ENCODE data around the gene PLAAT2.
"Not testable (repeated sequence)": the region's sequence is repeated elsewhere in the genome, so short reads cannot be mapped to it uniquely, and the experiment has no call there.

PLAAT2 gene

DNA sequence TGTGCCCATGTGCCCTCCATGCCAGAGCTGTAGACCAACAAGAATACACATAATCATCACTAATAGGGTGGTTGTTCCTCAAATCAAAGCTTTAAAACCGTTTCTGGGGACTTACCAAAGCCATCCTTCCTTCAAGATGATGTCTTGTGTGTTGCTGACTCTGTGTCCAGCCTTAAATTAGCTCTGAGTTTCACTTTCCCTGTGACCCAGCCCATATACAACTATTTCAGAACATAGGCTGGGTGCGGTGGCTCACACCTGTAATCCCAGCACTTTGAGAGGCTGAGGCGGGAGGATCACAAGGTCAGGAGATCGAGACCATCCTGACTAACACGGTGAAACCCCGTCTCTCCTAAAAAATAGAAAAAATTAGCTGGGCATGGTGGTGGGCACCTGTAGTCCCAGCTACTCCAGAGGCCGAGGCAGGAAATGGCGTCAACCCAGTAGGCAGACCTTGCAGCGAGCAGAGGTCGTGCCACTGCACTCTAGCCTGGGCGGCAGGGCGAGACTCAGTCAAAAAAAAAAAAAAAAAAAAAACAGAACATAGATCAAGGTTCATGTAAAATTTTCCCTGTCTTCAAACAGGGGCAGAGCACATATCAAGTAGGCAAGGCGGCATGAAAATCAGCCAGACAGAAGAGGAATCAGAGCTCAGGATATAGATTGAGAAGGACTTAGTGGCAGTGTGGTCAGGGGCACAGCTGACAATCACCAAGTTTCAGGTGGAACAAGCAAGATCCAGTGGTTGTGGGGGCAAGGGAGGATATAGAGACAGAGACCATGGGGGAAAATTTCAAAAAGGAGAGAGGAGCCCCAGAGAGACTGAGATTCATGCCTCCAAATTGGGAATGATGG lies at the start of gene PLAAT2:
Gene PLAAT2 (minus strand): TSS at position 179 of the 855 bp plus-strand sequence. CDS start 55 bp downstream, at position 124.
- in situ Hi-C loops (cut with MboI; ENCODE audit: low sequenced_read_pairs), result no loop called here

DNA sequence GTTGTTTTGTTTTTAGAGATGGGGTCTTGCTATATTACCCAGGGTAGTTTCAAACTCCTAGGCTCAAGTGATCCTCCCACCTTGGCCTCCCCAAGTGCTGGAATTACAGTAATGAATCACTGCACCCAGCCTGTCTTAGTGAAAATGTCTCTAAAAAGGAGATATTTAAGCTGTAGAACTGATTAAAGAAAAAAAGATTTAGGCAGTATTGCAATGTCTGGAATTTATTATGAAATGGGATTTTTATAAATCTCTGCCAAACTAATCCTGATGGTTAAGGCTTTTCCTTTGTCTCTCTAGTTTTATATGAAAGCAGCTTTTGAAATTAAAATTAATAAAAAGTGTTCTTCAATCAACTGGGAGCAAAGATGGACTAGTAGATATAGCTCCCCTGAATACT lies 49.0 kb upstream of the PLAAT2 start:
- in situ Hi-C loops (cut with MboI; ENCODE audit: low sequenced_read_pairs), result no loop called here

DNA sequence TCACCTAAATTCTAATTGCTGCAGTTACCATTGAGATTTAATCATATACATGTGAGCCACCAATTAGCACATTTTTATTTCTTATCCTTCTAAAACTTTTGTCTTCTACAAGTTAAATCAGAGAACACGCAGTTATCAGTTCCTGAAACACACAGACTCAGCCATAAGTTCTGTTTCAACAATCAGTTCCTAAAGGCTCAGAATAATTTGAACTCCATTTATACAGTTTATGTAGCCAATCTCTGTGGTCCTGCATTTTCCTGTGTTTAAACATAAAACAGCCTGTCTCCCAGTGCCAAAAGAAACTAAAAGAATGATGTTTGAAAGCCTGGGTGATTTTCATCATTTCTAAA lies 48.2 kb upstream of the PLAAT2 start:
- in situ Hi-C loops (cut with MboI; ENCODE audit: low sequenced_read_pairs), result no loop called here

DNA sequence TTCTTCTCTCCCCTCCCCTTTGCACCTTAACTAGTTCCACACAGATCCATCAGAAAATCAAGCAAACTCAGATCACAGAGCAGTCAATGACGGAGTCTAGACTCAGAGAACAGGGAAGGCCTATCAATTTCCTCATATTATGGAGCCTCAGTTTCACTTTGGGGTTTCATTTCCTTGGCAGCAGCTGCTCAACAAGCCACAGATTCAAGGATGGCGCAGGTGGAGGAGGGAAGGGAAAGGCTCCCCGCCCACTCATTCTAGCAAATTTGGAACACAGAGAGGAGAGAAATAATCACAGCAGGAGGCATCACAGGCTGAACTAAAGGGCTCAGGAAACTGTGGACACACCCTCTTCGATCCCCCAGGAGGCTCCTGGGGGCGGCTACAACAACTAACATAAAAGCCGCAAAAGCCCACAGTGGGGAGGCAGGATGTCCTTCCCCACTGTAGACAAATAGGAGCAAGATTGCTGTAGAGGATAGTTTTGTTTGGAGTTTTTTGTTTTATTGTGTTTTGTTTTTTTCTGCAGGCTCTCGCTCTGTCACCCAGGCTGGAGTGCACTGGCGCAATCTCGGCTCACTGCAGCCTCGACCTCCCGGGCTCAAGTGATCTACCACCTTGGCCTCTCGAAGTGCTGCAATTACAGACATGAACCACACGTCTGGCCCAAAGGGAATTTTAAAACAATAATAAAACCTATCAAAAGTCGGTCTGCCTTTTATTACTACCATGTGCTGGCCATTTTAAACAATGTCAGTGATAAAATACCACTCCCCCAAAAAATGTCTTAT lies 47.6 kb upstream of the PLAAT2 start:
- in situ Hi-C loops (cut with MboI; ENCODE audit: low sequenced_read_pairs), result no loop called here

DNA sequence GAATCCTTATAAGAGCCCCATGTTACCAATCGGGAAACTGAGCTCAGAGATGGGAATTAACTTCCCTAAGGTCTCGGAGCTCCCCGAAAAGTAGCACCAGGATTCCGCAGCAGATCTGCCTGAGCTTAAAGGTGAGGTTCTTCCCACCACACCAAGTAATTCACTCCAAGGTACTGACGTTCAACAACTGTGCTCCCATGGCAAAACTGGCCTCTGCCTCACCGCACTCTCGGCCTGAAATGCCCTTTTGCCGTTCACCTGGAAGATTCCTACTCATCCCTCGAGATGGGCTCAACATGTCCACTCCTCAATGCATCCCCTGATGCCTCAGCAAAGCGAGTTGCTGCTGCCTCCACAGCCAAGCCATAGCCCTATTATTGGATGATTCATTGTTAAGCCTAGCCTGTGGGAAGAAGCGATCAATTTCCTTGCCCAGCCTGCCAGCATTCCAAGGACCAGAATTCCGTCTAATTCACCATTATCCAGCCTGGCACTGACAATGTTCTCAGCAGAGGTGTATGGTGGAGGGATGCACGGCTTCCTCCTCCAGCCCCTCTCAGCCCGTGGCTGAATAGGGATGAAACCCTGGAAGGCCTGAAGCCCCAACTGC lies 46.9 kb upstream of the PLAAT2 start:
- in situ Hi-C loops (cut with MboI; ENCODE audit: low sequenced_read_pairs), result no loop called here

DNA sequence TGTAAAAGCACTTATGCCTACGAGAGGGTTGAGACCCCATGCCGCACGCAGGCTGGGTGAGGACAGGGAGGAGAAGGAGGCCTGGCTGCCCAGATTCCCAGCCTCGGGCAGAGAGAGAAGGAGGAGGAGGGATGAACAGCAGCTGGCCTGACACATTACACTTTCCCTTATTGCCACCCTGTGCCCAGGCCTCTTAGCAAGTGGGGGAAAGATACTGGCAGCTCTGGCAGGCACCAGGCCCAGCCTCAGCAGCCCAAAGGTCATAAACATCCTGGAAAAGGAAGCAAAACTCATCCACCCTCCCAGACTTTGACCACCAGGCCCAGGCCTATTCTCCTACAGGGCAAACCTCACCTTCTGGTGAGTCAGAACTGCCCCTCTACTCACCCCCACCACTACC lies 46.4 kb upstream of the PLAAT2 start:
- in situ Hi-C loops (cut with MboI; ENCODE audit: low sequenced_read_pairs), result no loop called here

DNA sequence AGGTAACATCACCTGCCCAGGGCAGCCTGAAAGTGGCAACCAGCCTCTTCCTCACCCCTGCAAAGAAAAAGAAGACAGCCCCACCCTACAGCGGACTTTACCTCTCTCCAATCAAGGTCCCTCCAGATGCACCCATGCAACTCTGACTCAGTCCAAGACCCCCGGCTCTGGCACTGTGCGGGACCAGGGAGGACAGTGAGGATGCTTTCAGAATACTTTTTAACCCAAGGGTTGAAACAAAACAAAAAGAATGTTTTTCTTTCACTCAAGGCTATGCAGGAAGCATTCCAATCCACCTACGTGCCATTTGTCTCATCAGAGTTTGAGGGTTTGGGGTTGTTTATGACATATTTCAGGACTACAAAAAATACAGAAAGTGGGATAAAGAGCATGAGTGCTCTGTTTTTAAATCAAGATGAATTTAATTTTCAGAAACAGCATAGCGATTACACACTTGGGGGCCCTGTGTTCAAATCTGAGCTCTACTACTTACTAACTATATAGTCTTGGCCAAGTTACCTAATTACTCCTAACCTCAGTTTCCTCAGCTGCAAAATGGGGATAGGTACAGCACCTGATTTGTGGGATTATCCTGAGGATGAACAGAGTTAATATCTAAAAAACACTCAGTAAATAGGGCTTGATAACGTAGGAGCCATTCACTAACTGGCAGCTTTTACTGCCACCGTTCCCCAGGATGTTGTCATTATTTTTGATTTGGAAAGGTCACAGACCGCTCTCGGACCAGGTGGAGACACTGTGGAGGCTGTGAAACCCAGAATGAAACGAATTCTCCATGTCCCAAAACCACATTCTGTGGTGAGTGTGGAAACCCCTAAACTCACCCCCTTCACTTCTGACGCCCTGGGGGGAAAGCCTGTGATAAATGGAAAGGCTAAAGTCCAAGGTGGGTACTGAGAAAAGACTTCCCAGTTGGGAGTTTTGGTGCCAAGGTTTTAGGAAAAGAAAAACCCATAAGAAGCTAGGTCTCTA lies 45.5 kb upstream of the PLAAT2 start:
- in situ Hi-C loops (cut with MboI; ENCODE audit: low sequenced_read_pairs), result no loop called here

DNA sequence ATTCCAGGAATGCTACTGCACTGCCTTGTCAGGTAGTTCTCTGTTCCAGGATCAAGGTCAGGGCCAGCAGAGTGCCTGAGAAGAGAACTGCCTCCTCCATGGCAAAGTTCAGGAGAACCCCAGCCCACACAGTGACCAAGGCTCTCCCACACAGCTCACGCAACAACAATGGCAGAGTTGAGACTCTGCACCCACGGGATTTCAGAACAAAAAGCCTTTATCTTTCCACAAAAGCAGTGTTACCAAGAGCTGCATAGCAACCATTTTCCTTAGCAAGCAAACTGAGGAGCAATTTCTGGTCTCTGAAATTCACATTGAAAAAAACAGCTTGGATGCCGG lies 40.0 kb upstream of the PLAAT2 start:
- in situ Hi-C loops (cut with MboI; ENCODE audit: low sequenced_read_pairs), result no loop called here

DNA sequence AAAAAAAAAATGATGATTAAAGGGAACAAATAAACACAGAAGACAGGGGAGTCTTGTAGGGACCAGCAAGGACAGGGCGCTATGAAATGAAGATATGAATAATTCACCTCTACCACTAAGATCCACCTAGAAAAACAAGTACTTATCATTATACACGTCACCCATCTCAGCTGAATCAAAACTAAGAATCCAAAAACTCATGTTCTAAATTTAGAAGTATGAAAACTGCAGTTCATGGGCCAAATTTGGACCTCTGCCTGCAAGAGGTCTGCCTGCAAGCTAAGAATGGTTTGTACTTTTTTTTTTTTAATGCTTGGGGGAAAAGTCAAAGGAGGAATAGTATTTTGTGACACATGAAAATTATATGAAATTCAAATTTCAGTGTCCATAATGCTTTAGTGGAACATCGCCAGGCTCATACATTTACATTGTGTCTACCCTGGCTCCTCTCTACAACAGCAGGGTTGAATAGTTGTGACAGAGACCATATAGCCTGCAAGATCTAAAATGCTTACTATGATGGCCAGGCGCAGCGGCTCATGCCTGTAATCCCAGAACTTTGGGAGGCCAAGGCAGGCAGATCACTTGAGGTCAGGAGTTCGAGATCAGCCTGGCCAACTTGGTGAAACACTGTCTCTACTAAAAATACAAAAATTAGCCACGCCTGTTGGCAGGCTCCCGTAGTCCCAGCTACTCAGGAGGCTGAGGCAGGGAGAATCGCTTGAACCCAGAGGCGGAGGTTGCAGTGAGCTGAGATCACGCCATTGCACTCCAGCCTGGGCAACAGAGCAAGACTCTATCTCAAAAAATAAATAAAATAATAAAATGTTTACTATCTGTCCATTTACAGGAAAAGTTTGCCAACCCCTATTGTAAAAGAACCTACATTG lies 39.4 kb upstream of the PLAAT2 start:
- in situ Hi-C loops (cut with MboI; ENCODE audit: low sequenced_read_pairs), result not testable (repeated sequence)

DNA sequence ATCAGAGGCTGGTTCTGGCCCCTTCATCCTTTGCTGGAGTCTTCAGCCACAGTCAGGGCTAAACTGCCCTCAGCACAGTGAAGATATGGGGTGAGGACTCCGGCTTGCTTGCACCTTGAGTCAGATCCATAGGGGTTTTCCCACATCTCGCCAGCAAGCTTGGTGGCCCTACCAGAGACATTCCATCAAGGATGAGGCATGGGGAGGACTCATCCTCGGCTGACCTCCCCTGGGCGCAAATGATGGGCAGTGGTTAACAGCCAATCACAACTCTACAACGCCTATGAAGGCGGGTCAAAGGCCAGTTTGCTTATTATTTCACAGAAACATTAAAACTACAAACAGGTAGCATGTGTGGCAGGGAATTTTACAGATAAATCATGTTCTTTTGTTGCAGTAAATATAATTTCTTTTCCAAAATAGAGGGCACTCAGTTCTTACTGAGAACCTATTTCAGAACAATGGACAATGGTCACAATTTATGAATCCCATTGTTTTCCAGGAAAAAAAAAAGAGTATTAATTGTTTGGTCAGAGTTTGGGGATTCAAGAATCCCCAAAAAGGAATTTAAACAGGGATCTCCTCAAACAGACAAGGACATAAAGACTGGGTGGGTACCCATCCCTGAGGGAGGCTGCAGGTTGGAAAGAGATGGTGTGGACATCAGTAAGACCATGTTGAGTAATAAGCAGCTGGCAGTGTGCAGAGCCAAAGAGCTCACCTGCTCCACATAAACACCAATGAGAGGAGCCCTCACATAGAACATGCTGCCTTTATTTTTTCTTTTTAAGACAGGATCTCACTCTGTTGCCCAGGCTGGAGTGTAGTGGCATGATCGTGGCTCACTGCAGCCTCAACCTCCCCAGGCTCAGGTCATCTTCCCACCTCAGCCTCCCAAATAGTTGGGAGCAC lies 36.3 kb upstream of the PLAAT2 start:
- in situ Hi-C loops (cut with MboI; ENCODE audit: low sequenced_read_pairs), result no loop called here

DNA sequence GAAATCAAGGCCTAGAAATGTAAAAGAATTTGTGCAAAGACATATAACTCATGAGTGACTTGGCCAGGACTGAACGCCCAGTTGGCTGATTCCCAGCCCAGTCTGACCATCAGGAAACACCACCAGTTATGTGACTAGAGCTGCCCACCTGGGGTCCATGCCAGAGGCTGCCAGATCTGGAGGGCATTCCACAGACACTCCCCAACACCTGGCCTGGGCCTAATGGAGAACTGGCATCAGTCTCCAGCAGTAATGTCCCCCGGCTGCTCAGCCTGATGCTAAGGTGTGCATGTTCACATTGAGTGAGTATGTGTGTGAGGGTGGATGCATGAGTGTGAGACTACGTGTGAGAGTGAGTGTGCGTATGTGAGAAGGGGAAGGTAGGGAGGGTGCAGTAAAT lies 35.4 kb upstream of the PLAAT2 start:
- in situ Hi-C loops (cut with MboI; ENCODE audit: low sequenced_read_pairs), result no loop called here

DNA sequence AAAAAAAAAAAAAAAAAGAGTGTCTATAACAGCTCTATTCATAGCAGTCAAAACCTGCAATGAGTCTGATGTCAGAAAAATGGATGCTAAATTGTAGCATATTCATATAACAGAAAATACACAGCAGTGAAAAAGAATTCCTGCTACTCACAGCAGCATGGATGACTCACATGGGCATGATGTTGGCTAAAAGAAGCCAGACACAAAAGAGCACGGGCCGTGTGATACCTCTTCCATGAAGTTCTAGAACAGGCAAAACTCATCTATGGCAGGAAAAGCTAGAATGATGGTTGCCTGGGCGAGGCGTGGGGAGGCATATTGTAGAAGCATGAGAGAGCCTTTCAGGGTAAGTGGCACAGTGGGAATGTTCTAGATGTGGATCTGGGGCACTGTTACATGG lies 32.1 kb upstream of the PLAAT2 start:
- in situ Hi-C loops (cut with MboI; ENCODE audit: low sequenced_read_pairs), result no loop called here

DNA sequence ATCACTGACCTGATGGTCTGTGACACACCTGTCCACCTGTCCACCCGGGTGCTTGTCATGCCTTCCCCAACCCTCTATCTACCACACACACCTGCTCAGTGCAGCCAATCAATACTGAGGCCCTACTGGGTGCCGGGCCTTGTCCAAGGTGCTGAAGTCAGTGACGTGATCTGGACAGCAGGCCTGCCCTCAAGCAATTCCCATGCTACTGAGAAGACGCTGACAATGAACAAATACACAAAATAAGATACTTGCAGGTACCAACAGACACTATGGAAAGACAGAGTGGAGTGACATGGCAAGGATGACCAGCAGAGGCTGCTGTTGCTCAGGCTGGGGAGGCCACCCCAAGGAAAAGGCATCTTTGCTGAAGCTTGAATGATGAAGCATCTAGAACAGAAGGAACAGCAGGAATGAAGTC lies 29.8 kb upstream of the PLAAT2 start:
- in situ Hi-C loops (cut with MboI; ENCODE audit: low sequenced_read_pairs), result no loop called here

DNA sequence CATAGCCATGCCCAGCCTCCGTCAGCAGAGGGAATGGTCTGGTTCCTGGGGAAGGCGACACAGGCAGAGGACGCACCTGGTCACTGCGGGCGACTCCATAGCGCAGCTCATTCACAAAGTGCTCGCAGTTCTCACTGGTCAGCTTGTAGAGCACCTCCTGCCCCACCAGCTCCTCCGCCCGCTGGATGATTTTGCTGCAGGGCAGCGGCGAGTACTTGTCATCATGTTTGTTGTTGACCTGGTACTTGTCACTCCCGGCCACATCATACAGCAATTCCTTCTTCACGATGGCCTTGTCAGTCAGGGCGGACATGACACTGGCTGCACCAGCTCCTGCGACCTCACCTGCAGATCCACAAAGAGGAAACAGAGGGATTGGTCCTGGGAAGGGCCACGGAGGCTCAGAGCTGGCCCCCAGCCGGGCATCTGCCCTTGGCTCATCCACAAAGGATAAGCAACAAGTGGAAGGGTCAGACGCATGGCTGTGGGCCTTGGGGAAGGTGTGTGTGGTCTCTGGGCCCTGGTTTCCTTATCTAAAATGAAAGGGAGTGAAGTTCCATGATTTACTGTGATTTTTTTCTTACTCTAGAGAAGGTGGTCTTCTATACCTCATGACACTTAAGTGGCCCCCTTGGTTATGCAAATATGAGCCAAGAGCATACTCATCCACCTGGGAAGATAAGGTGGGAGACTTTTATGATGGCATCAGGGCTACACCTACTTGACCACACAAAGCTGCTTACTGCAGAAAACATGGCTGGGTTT lies 27.0 kb upstream of the PLAAT2 start:
- in situ Hi-C loops (cut with MboI; ENCODE audit: low sequenced_read_pairs), result no loop called here

DNA sequence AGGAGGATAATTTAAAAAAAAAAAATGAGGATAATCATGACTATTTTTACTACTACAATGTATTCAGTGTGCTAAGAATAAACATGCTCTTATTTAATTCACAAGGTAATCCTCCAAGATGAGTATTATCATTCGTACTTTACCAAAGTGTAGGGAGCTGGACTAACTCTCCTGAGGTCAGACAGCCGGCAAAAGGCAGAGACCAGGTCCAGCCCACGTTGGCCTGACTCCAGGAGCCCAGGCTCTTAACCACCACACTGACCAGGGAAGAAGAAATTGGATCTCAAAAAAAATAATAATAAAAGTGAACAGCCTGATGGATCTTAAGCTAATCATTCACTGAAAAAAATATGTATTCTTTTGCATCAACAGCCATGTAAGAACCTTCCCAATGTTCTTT lies 25.8 kb upstream of the PLAAT2 start:
- in situ Hi-C loops (cut with MboI; ENCODE audit: low sequenced_read_pairs), result no loop called here

DNA sequence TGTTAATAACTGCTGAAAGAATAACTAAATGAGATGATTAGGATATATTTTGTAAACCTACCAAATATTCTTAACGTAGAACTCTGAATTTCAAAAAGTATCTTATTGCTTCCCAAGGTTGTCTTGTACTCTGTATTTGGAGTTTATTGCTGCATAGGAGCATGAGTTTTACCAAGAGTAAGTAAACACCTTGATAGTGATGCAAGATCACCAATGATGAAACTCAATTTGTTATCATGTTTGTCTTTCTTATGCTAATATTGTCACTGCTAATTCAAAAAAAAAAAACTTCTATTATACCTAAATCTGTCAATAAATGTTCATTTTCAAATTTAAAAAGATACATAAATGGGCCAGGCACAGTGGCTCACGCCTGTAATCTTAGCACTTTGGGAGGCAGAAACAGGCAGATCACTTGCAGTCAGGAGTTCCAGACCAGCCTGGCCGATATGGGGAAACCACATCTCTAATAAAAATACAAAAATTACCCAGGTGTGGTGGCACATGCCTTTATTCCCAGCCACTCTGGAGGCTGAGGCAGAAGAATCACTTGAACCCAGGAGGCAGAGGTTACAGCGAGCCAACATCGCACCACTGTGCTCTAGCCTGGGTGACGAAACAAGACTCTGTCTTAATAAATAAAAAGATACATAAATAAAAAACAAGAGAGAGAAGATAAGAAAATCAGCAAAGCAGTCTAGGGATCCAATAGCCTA lies 23.4 kb upstream of the PLAAT2 start:
- in situ Hi-C loops (cut with MboI; ENCODE audit: low sequenced_read_pairs), result no loop called here

DNA sequence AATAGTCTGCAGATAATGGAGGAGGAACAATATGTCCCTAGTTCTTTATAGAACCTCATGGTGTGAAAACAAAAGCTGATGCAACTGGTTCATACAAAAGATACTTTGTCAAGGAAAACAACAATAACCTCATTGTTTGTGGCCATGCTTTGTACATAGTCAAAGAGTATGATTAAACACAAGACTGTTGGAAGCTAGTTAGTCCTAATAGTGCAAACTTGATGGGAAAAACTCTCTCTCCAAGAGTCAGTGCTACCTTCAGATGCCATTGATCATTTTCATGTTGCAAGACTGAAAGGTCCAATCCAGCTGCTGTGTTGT lies 20.1 kb upstream of the PLAAT2 start:
- in situ Hi-C loops (cut with MboI; ENCODE audit: low sequenced_read_pairs), result no loop called here
